Uterus (tissue), 4 donors: ENCODE results near the gene LRRC71. TPM values are rescaled to one million over a fixed set of nuclear protein-coding genes. Genes with fewer than 3 reads are reported as not detected.

ENCODE experiments used
- DNase-seq, 2 donors: peaks; one replicate each; pipeline ENCODE4 v3.0.0-alpha.2; 2019 to 2020
- H3K27ac ChIP-seq, 2 donors: fragments of 200-600 bp; sonication (generic); 1 replicate in 1 of 2; 2 replicates in 1 of 2; pipeline ENCODE4 v1.5.1; 2016 to 2018
- H3K27me3 ChIP-seq, 2 donors: fragments of 200-600 bp; sonication (generic); one replicate each; pipeline ENCODE4 v1.5.1; 2018 to 2019; ENCODE audit warnings: control low read depth in 1 of 2
- H3K36me3 ChIP-seq, 2 donors: fragments of 200-600 bp; sonication (generic); one replicate each; pipeline ENCODE4 v1.5.1; 2019; ENCODE audit warnings: control low read depth in 1 of 2
- H3K4me1 ChIP-seq, 2 donors: fragments of 200-600 bp; sonication (generic); one replicate each; pipeline ENCODE4 v1.5.1; 2018 to 2019; ENCODE audit warnings: control low read depth in 1 of 2
- H3K4me3 ChIP-seq, 2 donors: fragments of 200-600 bp; sonication (generic); 1 replicate in 1 of 2; 2 replicates in 1 of 2; pipeline ENCODE4 v1.5.1; 2018 to 2019; ENCODE audit warnings: mild to moderate bottlenecking in 1 of 2
- H3K9me3 ChIP-seq, 2 donors: fragments of 200-600 bp; sonication (generic); one replicate each; pipeline ENCODE4 v1.5.1; 2019; ENCODE audit warnings: control low read depth in 1 of 2
- POLR2A ChIP-seq, 2 donors: fragments of 450-650 bp; IDR thresholded peaks; one replicate each; pipeline ENCODE4 v1.6.1; 2016; ENCODE audit warnings: antibody characterized with exemption in 2 of 2, mild to moderate bottlenecking in 1 of 2, moderate library complexity in 1 of 2
- intact Hi-C: fragments of 100-400 bp; cut with DNase I; formaldehyde crosslinking; loops from one replicate; pipeline ENCODE4 v1.15.1; 2023; ENCODE audit warnings: low total_unique reads
- total RNA-seq, 4 donors: library from RNA; depleted of rRNA in 3 of 4; stranded (reverse); fragments of >200 nt in 3 of 4; gene quantifications; one replicate each; pipeline versions ENCODE4 v1.1.0 to v1.2.4, GENCODE V29; 2014 to 2023
- TF ChIP-seq, protein P1 (sequence below), 4 experiments: fragments of 200-600 bp in 2 of 4; fragments of 450-650 bp in 2 of 4; sonication (generic) in 2 of 4; IDR thresholded peaks; one replicate each; pipeline ENCODE4 v1.5.1; 2016 to 2019; ENCODE audit warnings: antibody characterized with exemption in 4 of 4, mild to moderate bottlenecking in 2 of 4, moderate library complexity in 1 of 4
- donor health status: DM: yes; HTN: yes; CAD: no.

LRRC71 gene
- total RNA-seq, result 1 to 10 TPM in 1 of 4 donors, under 1 TPM in 2, not detected in 1; 0.48 to 3.8 (median 0.91) TPM

DNA sequence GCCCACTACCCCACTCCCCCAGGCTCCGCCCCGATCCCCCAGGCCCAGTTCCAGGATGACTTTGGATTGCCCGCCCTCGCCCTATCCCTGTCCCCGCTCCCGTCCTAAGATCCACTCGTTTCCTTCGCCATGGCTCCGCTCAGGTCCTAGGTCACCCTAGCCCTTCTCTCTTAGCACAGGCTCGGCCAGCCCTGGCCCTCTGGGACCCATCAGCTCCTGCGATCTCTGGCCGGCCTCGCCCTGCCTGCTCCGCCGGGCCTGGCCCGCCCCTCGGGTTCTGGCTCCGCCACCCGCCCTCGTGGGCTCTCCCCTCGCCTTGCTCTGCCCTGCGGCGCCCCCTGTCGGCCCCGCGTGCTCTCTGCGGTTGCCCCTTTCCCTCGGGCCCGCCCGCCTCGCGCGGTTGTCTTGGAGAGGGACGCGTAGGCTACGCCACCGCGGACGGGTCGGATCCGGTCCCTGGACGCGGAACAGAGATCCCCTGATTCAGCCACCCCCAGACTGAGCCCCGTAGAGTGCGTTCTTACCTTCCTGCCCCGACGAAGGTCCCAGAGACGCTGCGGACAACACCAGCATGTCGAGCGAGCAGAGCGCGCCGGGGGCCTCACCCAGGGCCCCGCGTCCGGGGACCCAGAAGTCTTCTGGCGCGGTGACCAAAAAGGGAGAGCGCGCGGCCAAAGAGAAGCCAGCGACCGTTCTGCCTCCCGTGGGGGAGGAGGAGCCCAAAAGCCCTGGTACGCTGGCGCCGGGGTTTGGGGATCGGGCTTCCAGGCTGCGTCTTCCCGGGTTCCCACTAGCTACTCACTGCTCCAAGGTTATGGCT lies at the start of gene LRRC71:
LRRC71 (plus strand) TSS at position 400 of the 820 bp plus-strand sequence; CDS start at position 572, 172 bp downstream.
- peaks cover 4 to 14% of the 10 kb centered on the region in 2 donors for H3K27me3 ChIP-seq
- intact Hi-C loops, result no loop called here
- peak; percentile 64 to 79 for DNase-seq
- no peak within 1 kb of the TSS for H3K27ac ChIP-seq
- H3K4me3 ChIP-seq, result no peak within 1 kb of the TSS
- peaks cover 0 to 9% of the 10 kb centered on the region in 2 donors for H3K4me1 ChIP-seq
- no peaks in the 10 kb centered on the region for H3K36me3 ChIP-seq
- TF ChIP-seq, protein P1, sequence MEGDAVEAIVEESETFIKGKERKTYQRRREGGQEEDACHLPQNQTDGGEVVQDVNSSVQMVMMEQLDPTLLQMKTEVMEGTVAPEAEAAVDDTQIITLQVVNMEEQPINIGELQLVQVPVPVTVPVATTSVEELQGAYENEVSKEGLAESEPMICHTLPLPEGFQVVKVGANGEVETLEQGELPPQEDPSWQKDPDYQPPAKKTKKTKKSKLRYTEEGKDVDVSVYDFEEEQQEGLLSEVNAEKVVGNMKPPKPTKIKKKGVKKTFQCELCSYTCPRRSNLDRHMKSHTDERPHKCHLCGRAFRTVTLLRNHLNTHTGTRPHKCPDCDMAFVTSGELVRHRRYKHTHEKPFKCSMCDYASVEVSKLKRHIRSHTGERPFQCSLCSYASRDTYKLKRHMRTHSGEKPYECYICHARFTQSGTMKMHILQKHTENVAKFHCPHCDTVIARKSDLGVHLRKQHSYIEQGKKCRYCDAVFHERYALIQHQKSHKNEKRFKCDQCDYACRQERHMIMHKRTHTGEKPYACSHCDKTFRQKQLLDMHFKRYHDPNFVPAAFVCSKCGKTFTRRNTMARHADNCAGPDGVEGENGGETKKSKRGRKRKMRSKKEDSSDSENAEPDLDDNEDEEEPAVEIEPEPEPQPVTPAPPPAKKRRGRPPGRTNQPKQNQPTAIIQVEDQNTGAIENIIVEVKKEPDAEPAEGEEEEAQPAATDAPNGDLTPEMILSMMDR (IDR thresholded peaks at IDR 0.05), result peak; percentile 64 to 96 (median 80)
- no peak for TF ChIP-seq POLR2A (IDR thresholded peaks at IDR 0.05)
- H3K9me3 ChIP-seq, result no peaks in the 10 kb centered on the region

DNA sequence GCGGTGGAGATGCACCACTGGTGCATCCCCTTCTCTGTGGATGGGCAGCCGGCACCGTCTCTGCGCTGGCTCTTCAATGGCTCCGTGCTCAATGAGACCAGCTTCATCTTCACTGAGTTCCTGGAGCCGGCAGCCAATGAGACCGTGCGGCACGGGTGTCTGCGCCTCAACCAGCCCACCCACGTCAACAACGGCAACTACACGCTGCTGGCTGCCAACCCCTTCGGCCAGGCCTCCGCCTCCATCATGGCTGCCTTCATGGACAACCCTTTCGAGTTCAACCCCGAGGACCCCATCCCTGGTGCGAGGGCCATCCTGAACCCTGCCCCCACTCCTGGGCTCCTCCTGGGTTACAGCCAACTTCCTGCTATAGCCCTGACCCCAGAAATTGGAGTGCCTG lies 46.8 kb upstream of the LRRC71 start:
- no peaks in the 10 kb centered on the region for H3K9me3 ChIP-seq
- intact Hi-C loops, result no loop called here
- H3K4me1 ChIP-seq, result no peaks in the 10 kb centered on the region
- H3K4me3 ChIP-seq, result no peak overlapping the region
- H3K27me3 ChIP-seq, result no peaks in the 10 kb centered on the region
- TF ChIP-seq, protein P1 (IDR thresholded peaks at IDR 0.05), result no peak
- TF ChIP-seq POLR2A (IDR thresholded peaks at IDR 0.05), result no peak
- H3K27ac ChIP-seq, result no peak overlapping the region
- H3K36me3 ChIP-seq, result no peaks in the 10 kb centered on the region
- DNase-seq, result no peak

DNA sequence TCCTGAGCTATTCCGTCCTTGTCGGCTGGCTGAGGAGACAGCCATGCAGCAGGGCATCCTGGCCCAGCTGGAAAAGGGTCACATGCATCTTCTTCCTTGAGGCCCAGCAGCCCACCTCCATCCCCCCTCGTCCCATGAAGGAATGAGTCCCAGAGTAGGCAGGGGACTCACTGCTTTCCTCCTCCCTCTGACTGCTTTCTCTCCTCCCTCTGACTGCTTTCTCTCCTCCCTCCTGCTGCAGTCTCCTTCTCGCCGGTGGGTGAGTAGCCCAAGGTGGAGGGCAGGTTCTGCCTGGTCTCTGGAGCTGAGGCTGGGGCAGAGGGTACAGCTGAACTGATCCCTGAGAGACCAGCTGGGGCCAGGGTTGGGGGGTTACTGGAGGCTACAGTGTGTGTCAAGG lies 46.3 kb upstream of the LRRC71 start:
- no peaks in the 10 kb centered on the region for H3K4me1 ChIP-seq
- intact Hi-C loops, result no loop called here
- DNase-seq, result no peak
- TF ChIP-seq, protein P1 (IDR thresholded peaks at IDR 0.05), result no peak
- no peaks in the 10 kb centered on the region for H3K36me3 ChIP-seq
- H3K9me3 ChIP-seq, result no peaks in the 10 kb centered on the region
- no peak overlapping the region for H3K27ac ChIP-seq
- no peaks in the 10 kb centered on the region for H3K27me3 ChIP-seq
- H3K4me3 ChIP-seq, result no peak overlapping the region

DNA sequence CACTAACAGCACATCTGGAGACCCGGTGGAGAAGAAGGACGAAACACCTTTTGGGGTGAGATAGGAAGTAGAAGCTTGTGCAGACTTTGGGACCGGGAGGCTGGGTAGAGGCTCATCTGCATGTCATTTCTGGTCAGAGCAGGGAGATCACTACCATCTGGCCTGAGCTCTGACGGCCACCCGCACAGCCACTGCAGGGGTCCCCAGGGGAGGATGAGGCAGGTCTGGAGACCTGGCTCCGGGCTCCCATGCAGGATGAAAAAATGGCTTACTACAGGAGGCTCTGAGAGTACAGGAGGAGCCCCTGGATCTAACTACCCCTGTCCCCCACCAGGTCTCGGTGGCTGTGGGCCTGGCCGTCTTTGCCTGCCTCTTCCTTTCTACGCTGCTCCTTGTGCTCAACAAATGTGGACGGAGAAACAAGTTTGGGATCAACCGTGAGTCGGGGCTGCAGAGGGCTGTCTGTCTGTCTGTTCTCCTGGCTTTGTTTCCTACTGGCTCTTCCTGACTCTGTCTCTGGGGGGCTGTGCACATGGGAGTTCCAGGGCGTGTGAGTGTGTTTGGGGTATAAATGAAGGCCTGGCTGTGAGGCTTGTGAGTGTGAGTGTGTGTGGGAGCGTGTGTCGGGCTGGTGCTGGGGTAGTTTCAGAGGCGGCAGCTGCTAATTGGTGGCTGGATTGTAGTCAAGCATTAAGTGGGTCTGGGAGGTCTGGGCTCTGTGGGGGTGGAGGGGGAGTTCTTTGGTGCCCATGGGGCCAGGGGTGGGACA lies 45.7 kb upstream of the LRRC71 start:
- Histone ChIP-seq H3K27ac (no peak overlapping the region), H3K27me3 (no peaks in the 10 kb centered on the region), H3K4me3 (no peak overlapping the region), H3K4me1 (no peaks in the 10 kb centered on the region), H3K36me3 (no peaks in the 10 kb centered on the region), H3K9me3 (no peaks in the 10 kb centered on the region)
- TF ChIP-seq, protein P1 (IDR thresholded peaks at IDR 0.05), result no peak
- TF ChIP-seq POLR2A (IDR thresholded peaks at IDR 0.05), result no peak
- DNase-seq, result no peak
- intact Hi-C loops, result no loop called here

DNA sequence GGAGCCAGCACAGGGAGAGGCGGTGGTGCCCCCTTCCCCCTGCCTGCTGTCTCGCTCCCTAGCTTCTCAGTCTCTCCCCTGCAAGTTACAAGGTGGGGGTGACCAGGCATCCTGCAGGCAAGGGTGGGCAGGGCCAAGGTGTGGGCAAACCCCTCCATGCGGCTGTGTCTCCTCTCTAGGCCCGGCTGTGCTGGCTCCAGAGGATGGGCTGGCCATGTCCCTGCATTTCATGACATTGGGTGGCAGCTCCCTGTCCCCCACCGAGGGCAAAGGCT lies 45.2 kb upstream of the LRRC71 start:
- no peaks in the 10 kb centered on the region for H3K9me3 ChIP-seq
- no peak overlapping the region for H3K27ac ChIP-seq
- TF ChIP-seq POLR2A (IDR thresholded peaks at IDR 0.05), result no peak
- TF ChIP-seq, protein P1 (IDR thresholded peaks at IDR 0.05), result no peak
- H3K36me3 ChIP-seq, result no peaks in the 10 kb centered on the region
- DNase-seq, result no peak
- H3K27me3 ChIP-seq, result no peaks in the 10 kb centered on the region
- H3K4me1 ChIP-seq, result no peaks in the 10 kb centered on the region
- H3K4me3 ChIP-seq, result no peak overlapping the region
- intact Hi-C loops, result no loop called here
